ENCODE measurements around the gene KPNA1. TPM values are rescaled to one million over a fixed set of nuclear protein-coding genes. Genes with fewer than 3 reads are reported as not detected.

Gene KPNA1
- total RNA-seq (2014; rRNA removed; shearing (Covaris generic)), result 26.0 and 34.8 TPM in 2 replicates
- 33.7 and 36.1 TPM in 2 replicates for polyA plus RNA-seq (2015; cell fraction: cytosol; rRNA removed)
- 89.7 and 100 TPM in 2 replicates for polyA plus RNA-seq (2015; cell fraction: nucleus; rRNA removed)

DNA sequence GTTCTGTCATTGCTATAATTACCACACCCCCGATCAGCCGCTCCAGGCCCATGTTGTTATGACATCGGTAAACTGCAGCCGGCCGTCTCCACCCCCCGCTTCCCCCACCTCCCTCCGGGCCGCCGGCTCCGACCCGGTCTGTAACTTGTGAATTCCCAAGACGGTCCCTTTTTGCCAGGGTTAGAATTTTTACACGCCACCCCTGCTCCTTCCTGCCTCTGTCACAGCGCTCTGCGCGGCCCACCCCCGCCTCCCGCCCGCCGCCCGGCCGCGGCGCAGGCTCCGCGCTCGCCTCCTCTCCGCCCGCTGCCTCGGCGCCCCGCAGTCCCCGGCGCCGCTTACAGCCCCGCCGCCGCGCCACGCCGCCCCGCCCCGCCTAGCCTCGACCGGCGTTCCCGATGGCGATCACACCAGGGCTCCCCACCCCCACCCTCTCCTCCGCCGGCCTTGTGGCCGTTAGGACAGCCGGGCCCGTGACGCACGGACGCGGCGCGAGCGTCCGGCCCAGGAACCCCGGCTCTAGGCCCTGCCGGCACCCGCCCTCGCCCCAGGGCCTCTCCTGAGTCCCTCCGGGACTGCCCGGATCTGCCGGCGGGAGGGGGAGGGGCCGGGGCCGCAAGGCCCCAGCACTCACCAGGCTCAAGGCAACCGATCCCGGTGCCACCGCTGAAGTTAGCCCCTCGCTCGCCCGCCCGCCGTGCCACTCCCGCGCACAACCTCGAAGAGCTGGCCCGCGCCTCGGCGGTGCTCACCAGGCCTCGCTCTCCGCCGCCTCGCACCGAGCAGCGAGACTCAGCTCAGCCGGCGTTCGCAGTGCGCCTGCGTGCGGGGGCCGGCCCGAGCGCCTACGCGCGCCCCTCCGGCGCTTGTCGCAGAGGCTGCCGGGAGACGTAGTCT lies at the start of gene KPNA1:
KPNA1 (minus strand) TSS at position 817 of the 897 bp plus-strand sequence. CDS start 18,374 bp downstream, outside the sequence.
- in situ Hi-C loops (cut with HindIII; ENCODE audit: low pct_unique_long_range_greater_than_20kb, low sequenced_read_pairs), result no loop called here
- peak; percentile 89 for DNase-seq (ENCODE audit: low read depth, low spot score)

DNA sequence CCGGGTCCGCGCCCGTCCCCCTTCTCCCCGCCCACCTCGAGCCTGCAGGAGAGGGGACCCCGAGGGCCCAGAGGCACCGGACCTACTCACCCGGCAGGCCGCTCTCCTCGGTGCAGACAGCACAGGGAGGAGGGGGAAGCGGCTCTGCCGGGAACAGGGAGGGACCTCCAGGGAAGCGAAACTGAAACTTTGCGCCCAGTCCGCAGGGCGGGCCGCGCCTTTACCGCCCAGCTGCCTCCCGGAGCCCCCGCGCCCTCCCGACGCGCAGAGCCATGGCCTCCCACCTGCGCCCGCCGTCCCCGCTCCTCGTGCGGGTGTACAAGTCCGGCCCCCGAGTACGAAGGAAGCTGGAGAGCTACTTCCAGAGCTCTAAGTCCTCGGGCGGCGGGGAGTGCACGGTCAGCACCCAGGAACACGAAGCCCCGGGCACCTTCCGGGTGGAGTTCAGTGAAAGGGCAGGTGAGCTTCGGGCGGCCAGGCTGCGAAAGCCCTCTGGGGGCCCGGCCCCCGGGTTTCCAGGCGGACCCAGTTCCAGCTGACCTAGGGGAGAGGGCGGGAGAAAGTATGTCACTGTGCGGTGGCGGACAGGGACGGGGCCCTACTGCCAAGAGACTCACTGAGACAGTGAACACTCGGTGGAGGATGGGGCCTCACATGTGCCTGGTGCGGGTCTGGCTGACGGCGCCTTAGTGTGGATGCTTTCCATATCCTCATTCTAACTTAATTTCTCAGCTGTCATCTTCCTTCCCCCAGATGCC lies 49.6 kb upstream of the KPNA1 start, which contains the start of the genes DTX3L and PARP9:
DTX3L (plus strand) TSS at position 184 of the 758 bp plus-strand sequence; CDS start at position 273, 89 bp downstream.
PARP9 (minus strand) TSS at position 146 of the 758 bp plus-strand sequence. CDS start 4,680 bp downstream, outside the sequence.
- in situ Hi-C loops (cut with HindIII; ENCODE audit: low pct_unique_long_range_greater_than_20kb, low sequenced_read_pairs), result no loop called here

DNA sequence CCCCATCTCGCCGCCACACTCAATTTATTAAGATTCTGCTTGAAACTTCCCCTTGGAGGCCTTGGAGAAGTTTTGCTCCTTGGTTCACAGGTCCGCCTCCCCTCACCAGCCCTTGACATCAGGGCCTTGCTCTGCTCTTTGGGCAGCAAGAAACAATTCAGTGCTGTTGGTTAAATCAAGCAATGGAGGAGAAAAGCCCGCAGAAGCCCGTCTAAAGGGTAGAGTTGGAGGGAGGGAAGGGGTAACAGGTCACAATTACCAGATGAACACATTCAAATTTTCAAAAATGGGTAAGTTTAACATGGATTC lies 48.9 kb upstream of the KPNA1 start:
- no peak for DNase-seq (ENCODE audit: low read depth, low spot score)
- in situ Hi-C loops (cut with HindIII; ENCODE audit: low pct_unique_long_range_greater_than_20kb, low sequenced_read_pairs), result no loop called here

More for the DNA sequence above, 49.6 kb upstream of the KPNA1 start, which contains the start of the genes DTX3L and PARP9:
- DNase-seq (ENCODE audit: low read depth, low spot score), result peak; percentile 80

DNA sequence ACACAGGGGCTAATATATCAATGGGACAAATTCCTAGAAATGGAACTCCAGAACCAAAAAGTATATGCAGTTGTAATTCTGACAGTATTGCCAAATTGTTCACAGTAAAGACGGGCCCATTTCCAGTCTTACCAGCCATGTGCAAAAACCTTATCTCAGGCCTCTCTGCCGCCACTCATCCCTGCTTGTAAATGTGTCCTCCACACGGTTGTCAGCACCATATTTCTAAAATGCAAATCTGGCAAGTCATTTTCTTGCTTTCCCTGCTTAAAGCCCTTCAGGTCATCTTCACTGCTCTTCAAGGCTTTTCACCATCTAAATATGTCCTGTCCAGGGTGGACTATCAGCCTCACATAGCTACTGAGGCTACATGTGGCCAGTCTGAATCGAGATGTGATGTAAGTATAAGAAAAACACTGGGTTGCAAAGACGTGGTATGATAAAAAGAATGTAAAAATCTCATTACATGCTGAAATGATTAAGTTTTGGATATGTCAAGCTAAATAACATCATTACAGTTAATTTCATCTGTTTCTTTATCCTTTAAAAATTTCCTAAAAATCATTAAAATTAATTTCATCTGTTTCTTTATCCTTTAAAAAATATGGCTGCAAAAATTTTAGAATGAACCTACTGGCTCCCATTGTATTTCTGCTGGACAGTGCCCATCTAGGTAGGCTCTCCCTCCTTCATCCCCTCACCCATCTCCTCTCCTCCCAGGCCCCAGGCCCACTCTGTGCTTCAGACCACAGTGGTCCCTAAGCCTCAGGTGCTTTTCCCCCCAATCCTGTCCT lies 48.4 kb upstream of the KPNA1 start:
- DNase-seq (ENCODE audit: low read depth, low spot score), result no peak
- in situ Hi-C loops (cut with HindIII; ENCODE audit: low pct_unique_long_range_greater_than_20kb, low sequenced_read_pairs), result no loop called here

DNA sequence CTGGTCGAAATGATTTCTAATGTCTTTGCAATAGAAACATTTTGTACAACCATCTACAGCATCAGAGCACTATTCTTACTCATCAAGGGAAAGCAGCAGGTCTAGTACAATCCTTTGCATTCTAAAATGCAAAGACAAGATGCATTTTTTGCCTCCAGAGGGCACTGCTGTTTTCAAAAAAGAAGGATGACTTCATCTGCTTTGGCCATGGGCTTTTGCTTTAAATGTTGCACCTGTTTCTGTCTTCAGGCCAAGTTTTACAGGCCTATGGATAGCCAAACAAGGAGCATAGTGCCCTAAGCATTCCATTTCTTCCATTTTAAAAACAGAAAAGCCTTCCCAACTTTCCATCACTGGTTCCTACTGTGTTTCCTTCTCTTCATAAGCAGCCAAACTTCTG lies 45.9 kb upstream of the KPNA1 start:
- in situ Hi-C loops (cut with HindIII; ENCODE audit: low pct_unique_long_range_greater_than_20kb, low sequenced_read_pairs), result no loop called here
- DNase-seq (ENCODE audit: low read depth, low spot score), result peak; percentile 85

DNA sequence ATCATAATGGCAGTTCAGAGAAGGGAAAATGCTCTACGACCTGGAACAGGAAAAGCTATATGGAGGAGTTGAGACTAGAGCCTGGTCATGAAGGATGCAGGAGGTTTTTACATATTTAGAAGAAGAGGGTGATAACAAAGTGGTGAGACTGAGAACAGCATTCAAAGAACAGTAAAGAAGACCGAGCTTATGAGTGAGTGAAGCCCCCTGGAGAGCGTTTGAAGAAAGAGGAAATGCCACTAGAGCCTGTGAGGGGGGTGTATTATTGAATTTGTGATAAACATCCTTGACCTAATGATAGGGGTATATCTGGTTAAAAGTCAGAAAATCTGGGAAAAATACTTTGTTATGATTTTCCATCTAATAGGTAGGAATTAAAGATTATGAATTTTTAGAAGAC lies 45.2 kb upstream of the KPNA1 start:
- no peak for DNase-seq (ENCODE audit: low read depth, low spot score)
- in situ Hi-C loops (cut with HindIII; ENCODE audit: low pct_unique_long_range_greater_than_20kb, low sequenced_read_pairs), result no loop called here

DNA sequence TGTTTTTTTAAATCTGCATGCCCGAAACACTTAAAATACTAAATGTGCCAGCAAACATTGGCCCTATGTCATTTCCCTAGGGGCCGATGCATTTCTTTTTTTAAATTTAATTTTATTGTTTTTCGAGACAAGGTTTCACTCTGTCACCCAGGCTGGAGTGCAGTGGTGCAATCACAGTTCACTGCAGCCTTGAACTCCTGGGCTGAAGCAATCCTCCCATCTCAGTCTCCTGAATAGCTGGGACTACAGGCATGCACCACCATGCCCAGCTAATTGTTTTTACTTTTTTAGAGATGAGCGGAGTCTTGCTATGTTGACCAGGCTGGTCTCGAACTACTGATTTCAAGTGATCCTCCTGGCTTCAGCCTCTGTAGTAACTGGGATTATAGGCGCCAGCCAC lies 43.9 kb upstream of the KPNA1 start:
- no peak for DNase-seq (ENCODE audit: low read depth, low spot score)
- in situ Hi-C loops (cut with HindIII; ENCODE audit: low pct_unique_long_range_greater_than_20kb, low sequenced_read_pairs), result no loop called here

DNA sequence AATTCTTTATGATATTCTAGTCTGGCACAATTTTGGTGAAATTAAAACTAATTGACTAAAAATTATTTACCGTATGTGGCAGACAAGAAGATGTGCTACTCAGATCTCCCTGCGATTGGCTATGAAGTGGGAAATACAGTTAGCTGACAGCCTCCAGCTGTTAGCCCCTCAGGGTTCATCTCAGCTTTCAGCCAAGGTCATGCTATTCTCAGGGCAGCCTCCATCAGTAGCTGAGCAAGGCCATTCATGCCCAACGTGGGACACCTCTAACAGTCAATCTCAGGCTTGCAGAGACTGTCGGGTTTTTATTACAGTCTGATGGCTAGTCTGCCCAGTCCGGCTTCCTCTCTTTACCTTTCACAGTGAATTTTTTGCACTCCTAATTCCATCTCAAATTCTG lies 42.6 kb upstream of the KPNA1 start:
- DNase-seq (ENCODE audit: low read depth, low spot score), result no peak
- in situ Hi-C loops (cut with HindIII; ENCODE audit: low pct_unique_long_range_greater_than_20kb, low sequenced_read_pairs), result no loop called here

DNA sequence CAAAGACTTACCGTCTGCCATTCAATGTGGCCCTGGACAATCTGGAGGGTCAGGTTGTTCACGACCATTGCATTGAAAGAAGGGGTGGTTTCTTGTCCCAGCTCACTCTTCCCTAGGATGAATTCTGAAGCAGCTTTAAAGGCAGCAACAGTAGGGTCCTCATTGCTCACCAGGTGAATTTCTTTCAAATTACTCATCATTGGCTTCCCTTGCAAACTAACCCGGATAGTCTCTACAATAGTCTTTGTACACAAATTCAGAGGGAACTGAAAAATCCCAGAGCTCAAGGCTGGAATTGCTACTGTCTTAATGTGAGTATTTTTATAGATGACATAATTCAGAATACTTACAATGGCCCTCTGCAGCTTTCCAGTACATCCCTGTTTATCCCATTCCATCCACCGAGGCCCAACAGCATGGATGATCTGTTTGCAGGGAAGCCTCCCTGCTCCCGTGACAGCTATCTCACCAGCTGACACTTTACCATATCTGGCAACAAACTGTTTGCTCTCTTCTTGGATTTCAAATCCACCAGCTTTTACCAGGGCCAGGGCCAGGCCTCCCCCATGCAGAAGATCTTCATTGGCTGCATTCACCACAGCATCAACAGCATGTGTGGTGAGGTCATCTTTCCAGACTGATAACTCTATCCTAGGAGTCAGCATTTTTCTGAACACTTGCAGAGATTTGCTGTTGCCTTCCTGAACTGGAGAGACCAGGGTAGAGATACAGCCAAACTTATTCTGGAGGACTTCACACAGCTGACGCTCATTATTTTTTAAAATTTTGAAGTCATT lies 40.7 kb upstream of the KPNA1 start:
- DNase-seq (ENCODE audit: low read depth, low spot score), result no peak
- in situ Hi-C loops (cut with HindIII; ENCODE audit: low pct_unique_long_range_greater_than_20kb, low sequenced_read_pairs), result no loop called here

DNA sequence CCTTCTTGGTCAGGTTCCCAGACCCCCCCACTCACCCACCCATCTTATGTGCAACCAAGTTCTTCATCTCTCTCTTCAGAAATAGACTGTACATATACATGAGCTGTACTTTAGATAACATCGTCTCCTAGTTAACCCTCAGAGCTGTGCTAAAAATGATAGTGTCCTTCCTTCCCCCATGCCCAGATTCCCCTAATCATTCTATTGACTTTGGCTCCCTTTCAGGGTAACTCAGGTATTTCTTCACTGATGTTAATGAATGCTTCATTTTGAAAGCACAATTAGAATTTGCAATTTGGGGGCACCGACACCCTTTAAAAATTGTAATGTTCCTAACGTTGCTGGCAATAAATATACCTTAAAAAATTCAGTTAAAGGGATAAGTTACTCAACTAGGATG lies 38.4 kb upstream of the KPNA1 start:
- in situ Hi-C loops (cut with HindIII; ENCODE audit: low pct_unique_long_range_greater_than_20kb, low sequenced_read_pairs), result no loop called here
- DNase-seq (ENCODE audit: low read depth, low spot score), result no peak

DNA sequence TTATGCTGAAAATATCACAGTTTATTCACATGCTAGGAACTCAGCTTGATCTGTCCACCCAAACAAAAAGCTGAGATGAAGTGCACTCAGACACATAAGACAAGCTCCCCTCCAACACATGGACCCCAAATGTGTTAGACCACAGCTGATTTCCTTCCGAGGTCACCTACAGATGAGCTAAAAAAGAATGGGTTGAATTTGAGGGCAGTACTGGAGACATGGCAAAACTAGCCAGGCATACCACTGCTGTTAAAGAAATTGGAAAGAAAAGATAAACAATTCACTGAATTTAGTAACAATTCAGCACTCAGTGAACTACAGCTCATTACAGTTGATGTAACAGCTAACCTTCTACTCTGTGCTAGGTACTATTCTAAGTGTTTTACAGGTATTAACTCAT lies 33.9 kb upstream of the KPNA1 start:
- DNase-seq (ENCODE audit: low read depth, low spot score), result no peak
- in situ Hi-C loops (cut with HindIII; ENCODE audit: low pct_unique_long_range_greater_than_20kb, low sequenced_read_pairs), result no loop called here

DNA sequence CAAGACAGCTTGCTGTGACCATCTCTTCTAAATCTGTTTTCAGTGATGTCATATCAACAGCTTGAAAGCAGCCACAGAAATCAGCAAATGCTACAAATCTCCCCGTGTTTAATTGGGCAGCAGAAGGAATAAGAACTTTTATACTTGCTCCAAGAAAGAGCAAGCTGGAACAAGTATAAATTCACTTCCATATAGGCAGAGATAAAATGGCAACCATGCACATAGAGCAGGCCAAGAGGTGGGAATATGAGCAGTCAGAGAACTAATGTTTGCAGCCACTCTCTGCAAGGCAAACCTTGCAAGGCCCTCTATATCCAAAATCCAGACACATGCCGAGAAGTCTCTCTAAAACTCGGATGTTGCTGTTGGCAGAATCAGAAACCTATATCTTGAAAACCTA lies 33.3 kb upstream of the KPNA1 start:
- DNase-seq (ENCODE audit: low read depth, low spot score), result no peak
- in situ Hi-C loops (cut with HindIII; ENCODE audit: low pct_unique_long_range_greater_than_20kb, low sequenced_read_pairs), result no loop called here

DNA sequence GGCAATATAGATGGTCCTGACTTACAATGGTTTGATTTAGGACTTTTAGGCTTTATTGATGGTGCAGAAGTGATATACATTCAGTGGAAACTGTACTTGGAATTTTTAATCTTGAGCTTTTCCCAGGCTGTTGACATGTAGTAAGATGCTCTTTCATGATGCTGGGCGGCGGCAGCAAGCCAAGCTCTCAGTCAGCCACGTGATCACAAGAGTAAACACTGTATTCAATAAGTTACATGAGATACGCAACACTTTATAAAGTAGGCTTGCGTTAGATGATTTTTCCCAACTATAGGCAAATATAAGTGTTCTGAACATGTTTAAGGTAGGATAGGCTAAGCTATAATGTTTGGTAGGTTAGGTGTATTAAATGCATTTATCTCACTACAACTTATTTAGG lies 31.4 kb upstream of the KPNA1 start:
- in situ Hi-C loops (cut with HindIII; ENCODE audit: low pct_unique_long_range_greater_than_20kb, low sequenced_read_pairs), result no loop called here
- no peak for DNase-seq (ENCODE audit: low read depth, low spot score)

DNA sequence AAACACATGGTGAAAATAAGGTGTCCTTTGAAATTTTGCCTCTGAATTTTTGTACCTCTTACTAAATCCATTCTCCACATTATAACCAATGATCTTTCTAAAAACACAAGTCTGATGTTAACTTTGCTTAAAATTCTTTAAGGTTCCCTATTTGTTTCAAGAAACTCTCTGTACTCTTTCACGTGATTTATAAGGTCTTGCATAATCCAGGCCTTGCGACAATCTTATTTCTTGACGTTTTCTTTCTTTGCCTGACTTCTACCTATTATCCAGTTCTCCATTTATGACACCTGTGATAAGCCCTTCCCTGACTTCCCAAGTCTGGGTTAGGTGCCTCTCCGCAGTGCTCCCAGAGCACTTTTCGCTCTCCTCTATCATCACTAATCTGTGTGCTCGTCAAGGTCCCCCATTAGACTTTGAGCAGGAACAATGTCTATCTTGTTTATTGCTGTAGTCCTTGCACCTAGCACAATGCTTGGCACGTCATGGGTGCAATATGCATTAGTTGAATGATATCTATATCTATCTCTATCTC lies 24.3 kb upstream of the KPNA1 start:
- no peak for DNase-seq (ENCODE audit: low read depth, low spot score)
- in situ Hi-C loops (cut with HindIII; ENCODE audit: low pct_unique_long_range_greater_than_20kb, low sequenced_read_pairs), result no loop called here

DNA sequence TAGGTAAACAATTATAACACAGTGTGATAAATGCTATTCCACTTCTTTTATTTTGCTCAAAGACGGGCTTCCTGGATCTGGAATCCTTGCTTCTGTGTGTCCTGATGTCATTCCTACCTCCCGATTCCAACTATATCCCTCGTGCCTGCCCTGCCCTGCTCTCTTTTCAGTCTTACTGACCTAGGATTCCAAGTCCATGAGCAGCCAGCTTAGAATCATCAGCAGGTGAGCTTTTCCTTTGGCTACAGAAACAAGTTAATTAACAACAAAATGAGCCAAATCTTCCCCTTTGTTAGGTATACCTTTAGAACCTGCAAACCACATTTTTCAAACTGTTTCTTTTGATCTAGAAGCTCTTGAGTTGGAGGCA lies 21.9 kb upstream of the KPNA1 start:
- in situ Hi-C loops (cut with HindIII; ENCODE audit: low pct_unique_long_range_greater_than_20kb, low sequenced_read_pairs), result no loop called here
- DNase-seq (ENCODE audit: low read depth, low spot score), result no peak

DNA sequence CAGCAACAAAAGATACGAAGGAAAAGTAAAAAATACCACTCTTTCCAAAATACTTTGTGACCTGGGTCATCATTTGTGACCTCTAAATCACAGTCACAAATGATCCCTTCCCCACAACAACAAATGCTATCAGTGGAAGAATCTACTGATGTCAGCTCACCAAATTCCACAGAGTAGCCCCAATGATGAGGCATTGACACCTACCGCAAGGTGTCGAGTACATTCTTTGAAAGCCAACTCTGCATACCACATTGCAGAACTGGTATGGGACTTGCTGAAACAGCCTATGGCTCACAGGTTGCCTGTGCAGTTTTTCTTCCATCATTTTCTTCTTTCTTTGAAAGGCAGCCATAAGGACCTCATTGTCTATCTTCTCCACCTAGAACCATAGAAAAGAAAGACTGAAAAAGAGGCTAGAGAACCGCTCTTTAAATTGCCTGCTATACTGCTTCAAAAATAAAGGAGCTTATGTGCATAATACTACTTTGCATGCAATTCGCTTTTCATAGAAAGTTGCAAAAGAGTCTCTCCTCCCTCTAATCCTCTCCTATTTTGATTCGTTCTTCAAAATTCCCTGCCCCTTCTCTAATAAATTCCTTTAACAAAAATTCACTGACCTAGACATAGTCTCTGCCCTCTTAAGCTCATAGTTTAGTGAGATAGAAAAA lies 21.4 kb upstream of the KPNA1 start:
- in situ Hi-C loops (cut with HindIII; ENCODE audit: low pct_unique_long_range_greater_than_20kb, low sequenced_read_pairs), result no loop called here
- DNase-seq (ENCODE audit: low read depth, low spot score), result no peak
